Stimulated activated CD4-positive, alpha-beta T cell treated with anti-CD3 and anti-CD28 coated beads, Interleukin-1b, Interleukin-23, amount 100 ng/mL, for 48 hours (primary cell): ENCODE data around the gene CALHM6.
"Not testable (repeated sequence)": the region's sequence is repeated elsewhere in the genome, so short reads cannot be mapped to it uniquely, and the experiment has no call there.

Experiments used
- DNase-seq: peaks from one replicate; pipeline ENCODE4 v3.0.0-alpha.2; 2020

Gene CALHM6

DNA sequence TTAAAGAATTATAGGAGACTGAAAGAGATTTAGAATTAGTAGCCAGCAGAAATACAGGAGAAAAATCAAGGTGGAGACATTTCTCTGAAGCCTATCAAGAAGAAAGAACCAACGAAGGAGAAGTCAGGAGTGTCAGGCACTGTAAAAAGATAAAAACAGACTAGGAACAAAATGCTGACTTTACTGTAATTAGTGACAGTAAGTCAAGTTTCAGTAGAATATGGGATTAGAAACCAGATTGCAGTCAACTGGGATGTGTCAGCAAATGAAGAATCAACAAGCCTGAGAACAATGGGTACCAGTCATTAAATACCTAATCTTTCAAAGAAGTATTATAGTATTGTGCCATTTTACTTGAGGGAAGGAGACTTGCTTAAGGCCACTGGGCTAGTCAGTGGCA, 21.6 kb downstream of the CALHM6 start:
- DNase-seq: no peak

- DNase-seq: no peak
These were observed 22.4 kb downstream of the CALHM6 start for GRCh38 chr6:116483616-116484015.

GRCh38 chr6:116485559-116486184, 24.5 kb downstream of the CALHM6 start:
- DNase-seq: no peak

DNA sequence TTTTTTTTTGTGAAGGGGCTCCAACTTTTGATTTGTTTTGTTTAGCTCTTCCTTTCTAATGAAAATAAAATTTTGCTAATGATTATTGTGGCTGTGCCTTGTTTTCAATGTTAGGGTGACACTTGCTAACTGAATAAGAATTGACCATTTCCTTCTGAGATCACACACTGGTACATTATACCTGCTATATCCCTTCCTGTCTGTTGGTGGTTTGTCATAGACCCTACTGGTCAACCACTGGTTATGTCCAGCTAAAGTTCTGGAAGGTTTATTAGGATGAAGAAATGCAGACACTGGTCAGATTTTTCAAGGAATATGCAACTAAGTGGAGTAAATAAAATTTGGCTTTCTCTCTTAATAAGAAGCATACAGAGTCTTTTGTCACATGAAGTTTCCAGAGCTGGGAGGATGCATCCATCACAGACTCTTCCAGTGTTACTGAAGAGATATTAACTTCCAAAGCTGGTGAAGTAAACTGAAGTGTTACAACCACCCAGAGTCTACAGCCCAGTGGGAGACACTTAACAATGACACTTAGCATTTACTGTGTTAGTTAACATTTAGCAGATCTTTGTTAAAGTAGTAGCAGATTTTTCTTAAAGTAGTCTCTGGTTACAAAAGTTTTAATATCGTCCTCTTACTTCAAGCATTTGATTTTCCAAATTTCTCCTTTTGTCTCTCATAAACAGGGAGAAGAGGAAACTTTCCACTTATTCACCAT, 30.6 kb downstream of the CALHM6 start:
- no peak for DNase-seq

DNA sequence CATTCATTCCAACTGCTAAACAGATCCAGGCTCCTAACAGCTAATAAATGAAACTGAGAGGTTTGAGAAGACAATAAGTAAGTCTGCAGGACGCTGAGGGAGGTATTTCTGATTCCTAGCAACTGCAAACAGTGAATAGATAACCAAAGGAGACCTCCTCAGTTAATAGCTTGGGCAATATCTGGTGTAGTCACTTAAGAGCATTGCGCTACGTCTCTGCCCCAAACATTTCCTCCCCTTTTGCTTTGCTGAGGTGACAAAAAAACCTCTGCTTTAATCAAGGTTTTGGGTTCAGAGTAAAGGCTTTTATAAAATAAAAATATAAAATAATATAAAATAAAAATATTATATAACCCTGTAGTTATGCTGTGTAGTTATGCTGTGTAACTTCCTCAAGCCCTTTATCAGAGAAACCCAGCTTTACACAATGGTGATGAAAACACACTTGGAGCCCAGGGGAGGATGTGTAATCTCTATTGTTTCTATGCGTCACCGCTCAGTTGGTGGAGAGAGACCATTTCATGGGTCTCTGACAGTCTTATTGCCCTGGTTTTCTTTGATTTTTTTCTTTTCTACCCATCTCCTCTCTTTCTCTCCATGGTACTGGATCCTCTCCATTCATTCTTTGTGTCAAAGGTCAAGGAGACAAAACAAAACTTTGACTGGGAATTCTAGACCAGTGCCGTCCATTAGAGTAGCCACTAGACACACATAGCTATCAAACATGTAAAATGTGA, 31.3 kb downstream of the CALHM6 start:
- no peak for DNase-seq

DNA sequence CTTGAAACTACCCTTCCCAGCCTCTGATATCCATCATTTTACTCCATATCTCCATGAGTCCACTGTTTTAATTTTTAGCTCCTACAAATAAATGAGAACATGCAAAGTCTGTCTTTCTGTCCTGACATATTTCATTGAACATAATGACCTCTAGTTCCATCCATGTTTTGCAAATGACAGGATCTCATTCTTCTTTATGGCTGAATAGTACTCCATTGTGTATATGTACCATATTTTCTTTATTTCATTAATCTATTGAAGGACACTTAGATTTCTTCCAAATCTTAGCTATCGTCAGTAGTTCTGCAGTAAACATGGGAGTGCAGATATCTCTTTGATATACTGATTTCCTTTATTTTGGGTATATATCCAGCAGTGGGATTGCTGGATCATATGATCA, 34.0 kb downstream of the CALHM6 start:
- not testable (repeated sequence) for DNase-seq

DNA sequence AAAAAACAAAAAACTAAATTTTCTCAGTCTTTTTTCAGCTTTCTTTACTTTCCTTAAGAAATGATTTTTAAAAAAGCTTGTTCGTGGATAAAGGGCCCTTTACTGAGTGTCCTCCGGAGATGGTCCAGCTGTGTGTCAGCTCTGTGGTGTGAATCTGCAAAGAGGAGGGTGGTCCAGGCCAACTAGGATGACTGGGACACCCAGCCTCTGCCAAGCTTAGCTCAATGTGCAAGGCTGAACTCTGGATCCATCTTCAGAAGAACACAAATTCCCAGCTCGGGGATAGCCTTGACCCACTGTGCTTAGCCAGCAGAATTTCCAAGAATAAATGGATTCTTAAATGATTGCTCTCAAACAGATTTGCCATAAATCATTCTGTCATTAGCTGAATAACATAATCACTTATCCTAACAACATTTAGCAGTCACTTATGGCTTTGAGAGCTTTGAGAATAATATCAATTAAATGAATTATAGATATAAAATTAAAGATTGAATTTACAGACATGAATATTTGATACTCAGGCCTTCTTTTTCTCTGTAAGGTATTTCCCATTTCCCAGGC, 36.0 kb downstream of the CALHM6 start:
- DNase-seq: no peak

- no peak for DNase-seq
These were observed 39.8 kb downstream of the CALHM6 start for GRCh38 chr6:116500969-116501433.

DNA sequence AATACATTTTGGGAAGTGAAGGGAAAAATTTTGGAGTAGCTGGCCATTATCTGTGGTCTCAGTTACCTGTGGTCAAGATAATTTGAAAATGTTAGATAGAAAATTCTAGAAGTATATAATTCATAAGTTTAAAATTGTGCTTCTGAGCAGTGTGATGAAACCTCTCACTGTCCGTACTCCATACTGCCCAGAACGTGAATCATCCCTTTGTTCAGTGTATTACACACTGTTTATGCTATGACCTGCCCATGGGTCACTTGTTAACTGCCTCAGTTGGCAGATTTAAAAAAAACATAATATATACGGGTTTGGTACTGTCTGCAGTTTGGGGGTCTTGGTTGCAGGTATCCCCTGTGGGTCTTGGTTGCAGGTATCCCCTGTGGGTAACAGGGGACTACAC, 46.1 kb downstream of the CALHM6 start:
- DNase-seq: no peak

DNA sequence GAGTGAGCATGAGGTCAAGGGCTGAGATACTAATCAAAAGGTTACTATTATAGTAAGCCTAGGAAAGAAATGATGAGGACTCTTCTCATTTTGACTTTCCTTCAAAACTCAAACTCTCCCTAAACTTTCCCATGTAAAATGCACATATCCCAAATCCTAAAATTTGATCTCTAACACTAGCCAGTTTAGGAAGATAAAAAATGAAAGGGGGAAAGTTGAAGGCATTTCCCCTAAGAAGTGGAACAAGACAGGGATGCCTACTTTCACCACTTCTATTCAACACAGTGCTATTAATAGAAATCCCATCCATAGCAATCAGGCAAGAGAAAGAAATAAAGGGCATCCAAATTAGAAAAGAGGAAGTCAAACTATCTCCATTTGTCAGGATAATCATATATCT, 47.4 kb downstream of the CALHM6 start:
- no peak for DNase-seq

DNA sequence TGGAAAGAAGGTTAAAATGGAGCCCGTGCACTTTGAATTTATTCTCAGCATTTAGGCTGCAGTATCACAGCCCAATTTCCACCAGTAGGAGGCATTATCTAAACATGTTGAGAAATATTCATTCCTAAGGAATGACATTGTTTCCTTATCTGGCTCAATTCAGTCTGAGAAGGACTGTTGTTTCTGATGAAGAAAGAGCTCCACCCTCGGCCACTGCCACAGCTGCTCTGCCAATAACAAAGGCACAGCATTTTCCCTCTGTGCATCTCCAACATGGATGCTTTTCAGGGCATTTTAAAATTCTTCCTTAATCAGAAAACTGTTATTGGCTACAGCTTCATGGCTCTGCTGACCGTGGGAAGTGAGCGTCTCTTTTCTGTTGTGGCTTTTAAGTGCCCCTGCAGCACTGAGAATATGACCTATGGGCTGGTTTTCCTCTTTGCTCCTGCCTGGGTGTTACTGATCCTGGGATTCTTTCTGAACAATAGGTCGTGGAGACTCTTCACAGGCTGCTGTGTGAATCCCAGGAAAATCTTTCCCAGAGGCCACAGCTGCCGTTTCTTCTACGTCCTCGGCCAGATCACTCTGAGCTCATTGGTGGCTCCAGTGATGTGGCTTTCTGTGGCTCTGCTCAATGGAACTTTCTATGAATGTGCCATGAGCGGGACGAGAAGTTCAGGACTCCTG, 50.4 kb downstream of the CALHM6 start, which contains the start of gene CALHM5:
CALHM5 (plus strand) TSS at position 216 of the 687 bp plus-strand sequence; CDS start at position 274, 58 bp downstream.
- DNase-seq: no peak

DNA sequence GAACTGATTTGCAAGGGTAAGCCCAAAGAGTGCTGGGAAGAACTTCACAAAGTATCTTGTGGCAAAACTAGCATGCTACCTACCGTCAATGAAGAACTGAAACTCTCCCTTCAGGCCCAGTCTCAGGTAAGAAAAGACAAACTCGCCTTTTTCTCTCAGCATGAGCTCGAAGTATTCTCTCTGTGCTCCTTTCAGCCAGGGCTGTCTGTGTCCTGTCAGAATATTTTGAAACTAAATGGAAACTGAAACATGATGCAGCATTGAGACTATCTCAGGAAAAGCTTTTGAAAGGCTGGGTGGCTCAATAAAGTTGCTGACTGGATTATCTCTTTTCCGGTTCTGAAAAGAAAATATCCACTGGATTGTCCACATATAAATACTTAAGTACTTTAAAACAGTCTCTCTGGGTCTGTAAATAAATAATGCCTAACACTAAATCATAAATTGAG, 51.0 kb downstream of the CALHM6 start:
- DNase-seq: no peak

DNA sequence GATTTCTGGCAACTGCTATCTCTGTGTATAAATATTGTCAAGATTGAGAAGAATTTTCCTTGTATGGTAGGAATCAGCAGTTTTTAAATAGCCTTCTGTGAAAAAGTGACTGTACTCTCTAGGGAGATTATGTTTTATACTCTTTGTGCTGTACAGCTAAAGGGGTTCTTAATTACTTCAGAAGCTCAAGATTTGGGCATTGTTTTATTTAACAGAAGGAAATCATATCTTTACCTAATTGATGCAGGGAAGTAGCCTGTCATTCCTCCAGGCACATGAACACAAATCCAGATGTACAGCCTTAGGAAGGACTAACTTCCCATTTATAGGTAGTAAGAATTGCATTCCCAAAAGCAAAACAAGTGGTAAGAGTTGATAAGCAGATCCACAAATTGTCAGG, 51.6 kb downstream of the CALHM6 start:
- no peak for DNase-seq
